Measurements from ENCODE around the gene PDXK.

- TF ChIP-seq ARNTL (CRISPR knock-in tag; IDR thresholded peaks at IDR 0.05; ENCODE audit: borderline replicate concordance, low read depth): no peak
- TF ChIP-seq POU6F1 (CRISPR knock-in tag; IDR thresholded peaks at IDR 0.05; ENCODE audit: borderline replicate concordance, low read depth): no peak
- TF ChIP-seq ESRRG (CRISPR knock-in tag; IDR thresholded peaks at IDR 0.05): no peak
- TF ChIP-seq, protein P1, sequence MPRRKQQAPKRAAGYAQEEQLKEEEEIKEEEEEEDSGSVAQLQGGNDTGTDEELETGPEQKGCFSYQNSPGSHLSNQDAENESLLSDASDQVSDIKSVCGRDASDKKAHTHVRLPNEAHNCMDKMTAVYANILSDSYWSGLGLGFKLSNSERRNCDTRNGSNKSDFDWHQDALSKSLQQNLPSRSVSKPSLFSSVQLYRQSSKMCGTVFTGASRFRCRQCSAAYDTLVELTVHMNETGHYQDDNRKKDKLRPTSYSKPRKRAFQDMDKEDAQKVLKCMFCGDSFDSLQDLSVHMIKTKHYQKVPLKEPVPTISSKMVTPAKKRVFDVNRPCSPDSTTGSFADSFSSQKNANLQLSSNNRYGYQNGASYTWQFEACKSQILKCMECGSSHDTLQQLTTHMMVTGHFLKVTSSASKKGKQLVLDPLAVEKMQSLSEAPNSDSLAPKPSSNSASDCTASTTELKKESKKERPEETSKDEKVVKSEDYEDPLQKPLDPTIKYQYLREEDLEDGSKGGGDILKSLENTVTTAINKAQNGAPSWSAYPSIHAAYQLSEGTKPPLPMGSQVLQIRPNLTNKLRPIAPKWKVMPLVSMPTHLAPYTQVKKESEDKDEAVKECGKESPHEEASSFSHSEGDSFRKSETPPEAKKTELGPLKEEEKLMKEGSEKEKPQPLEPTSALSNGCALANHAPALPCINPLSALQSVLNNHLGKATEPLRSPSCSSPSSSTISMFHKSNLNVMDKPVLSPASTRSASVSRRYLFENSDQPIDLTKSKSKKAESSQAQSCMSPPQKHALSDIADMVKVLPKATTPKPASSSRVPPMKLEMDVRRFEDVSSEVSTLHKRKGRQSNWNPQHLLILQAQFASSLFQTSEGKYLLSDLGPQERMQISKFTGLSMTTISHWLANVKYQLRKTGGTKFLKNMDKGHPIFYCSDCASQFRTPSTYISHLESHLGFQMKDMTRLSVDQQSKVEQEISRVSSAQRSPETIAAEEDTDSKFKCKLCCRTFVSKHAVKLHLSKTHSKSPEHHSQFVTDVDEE (CRISPR knock-in tag; IDR thresholded peaks at IDR 0.05): no peak
- TF ChIP-seq ZFP3 (CRISPR knock-in tag; IDR thresholded peaks at IDR 0.05): no peak
- no peak for TF ChIP-seq CREB5 (CRISPR knock-in tag; IDR thresholded peaks at IDR 0.05; ENCODE audit: low read depth)
- no peak for TF ChIP-seq TOX (CRISPR knock-in tag; IDR thresholded peaks at IDR 0.05; ENCODE audit: borderline replicate concordance)
- TF ChIP-seq, protein P2, sequence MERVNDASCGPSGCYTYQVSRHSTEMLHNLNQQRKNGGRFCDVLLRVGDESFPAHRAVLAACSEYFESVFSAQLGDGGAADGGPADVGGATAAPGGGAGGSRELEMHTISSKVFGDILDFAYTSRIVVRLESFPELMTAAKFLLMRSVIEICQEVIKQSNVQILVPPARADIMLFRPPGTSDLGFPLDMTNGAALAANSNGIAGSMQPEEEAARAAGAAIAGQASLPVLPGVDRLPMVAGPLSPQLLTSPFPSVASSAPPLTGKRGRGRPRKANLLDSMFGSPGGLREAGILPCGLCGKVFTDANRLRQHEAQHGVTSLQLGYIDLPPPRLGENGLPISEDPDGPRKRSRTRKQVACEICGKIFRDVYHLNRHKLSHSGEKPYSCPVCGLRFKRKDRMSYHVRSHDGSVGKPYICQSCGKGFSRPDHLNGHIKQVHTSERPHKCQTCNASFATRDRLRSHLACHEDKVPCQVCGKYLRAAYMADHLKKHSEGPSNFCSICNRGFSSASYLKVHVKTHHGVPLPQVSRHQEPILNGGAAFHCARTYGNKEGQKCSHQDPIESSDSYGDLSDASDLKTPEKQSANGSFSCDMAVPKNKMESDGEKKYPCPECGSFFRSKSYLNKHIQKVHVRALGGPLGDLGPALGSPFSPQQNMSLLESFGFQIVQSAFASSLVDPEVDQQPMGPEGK (CRISPR knock-in tag; IDR thresholded peaks at IDR 0.05; ENCODE audit: borderline replicate concordance): no peak
- no peak for TF ChIP-seq RARB (CRISPR knock-in tag; IDR thresholded peaks at IDR 0.05)
- no peak for TF ChIP-seq ISL1 (CRISPR knock-in tag; IDR thresholded peaks at IDR 0.05)
Observed at GRCh38 chr21:43771698-43772424, 52.9 kb downstream of the PDXK start.

Data from SK-N-SH treated with all-trans-retinoic acid at 6 μM for 48 hours (cell line).